Endothelial cell of umbilical vein (primary cell): Measurements from ENCODE around the gene ARHGEF37.

Experiments
- CTCF ChIP-seq, 2 donors: IDR thresholded peaks; 1 replicate in 1 of 2; 2 replicates in 1 of 2; pipeline ENCODE4 v1.5.1; 2011; ENCODE audit warnings: low read length in 2 of 2, mild to moderate bottlenecking in 2 of 2, moderate library complexity in 2 of 2, control low read depth in 1 of 2, inconsistent platforms in 1 of 2, low read depth in 1 of 2; ENCODE audit not compliant: insufficient read depth in 1 of 2; ENCODE audit errors: extremely low read depth in 1 of 2
- EZH2 ChIP-seq: IDR thresholded peaks from 2 replicates; pipeline ENCODE4 v1.6.1; 2012; ENCODE audit warnings: borderline replicate concordance, low read depth, mild to moderate bottlenecking, moderate library complexity, low read length, inconsistent platforms; ENCODE audit not compliant: severe bottlenecking
- POLR2A ChIP-seq: IDR thresholded peaks from 2 replicates; pipeline ENCODE4 v1.6.1; 2012; ENCODE audit warnings: low read depth, mild to moderate bottlenecking, control low read depth, low read length

GRCh38 chr5:149583394-149583793, 2.1 kb downstream of the ARHGEF37 start:
- no peak for TF ChIP-seq CTCF (IDR thresholded peaks at IDR 0.05; ENCODE audit: extremely low read depth in 1 of 2, insufficient read depth in 1 of 2, low read depth in 1 of 2, low read length in 2 of 2)
- no peak for TF ChIP-seq EZH2
- no peak for TF ChIP-seq POLR2A
